GM12878 (cell line): Measurements from ENCODE around the gene ADIPOQ. TPM values are rescaled to one million over a fixed set of nuclear protein-coding genes. Genes with fewer than 3 reads are reported as not detected.

Experiments
- ATAC-seq: fragments of 200-7000 bp; cut with Tn5 transposase; 3 replicates; pipeline ENCODE4 v1.9.1; 2020; ENCODE audit warnings: mild to moderate bottlenecking, moderate library complexity
- BruUV-seq: library from RNA; stranded (reverse); fragments of 400-500 nt; replicated peaks from 2 replicates; lab custom pipeline; 2021; lab: Mats Ljungman, UMichigan
- CTCF ChIA-PET: fragments of 300-600 bp; sonication (Branson Sonifier 250); formaldehyde crosslinking; extraction: SDS; loops from one replicate; lab custom pipeline; 2021; ENCODE audit warnings: inconsistent platforms; lab: Yijun Ruan, JAX
- POLR2A ChIA-PET: fragments of 350-600 bp; formaldehyde crosslinking; extraction: SDS; loops from one replicate; lab custom pipeline; 2021; ENCODE audit warnings: inconsistent platforms; lab: Charles Lee
- RAD21 ChIA-PET: fragments of 300-600 bp; sonication (Branson Sonifier 250); formaldehyde crosslinking; loops from one replicate; lab custom pipeline; 2023; ENCODE audit warnings: antibody characterized with exemption; ENCODE audit not compliant: unreplicated experiment; lab: Charles Lee
- SMC1A ChIA-PET: fragments of 300-600 bp; sonication (Branson Sonifier 250); formaldehyde crosslinking; loops from one replicate; lab custom pipeline; 2023; ENCODE audit not compliant: unreplicated experiment, uncharacterized antibody; lab: Charles Lee
- DNase-seq: peaks from one replicate; pipeline ENCODE4 v3.0.0-alpha.2; 2011; ENCODE audit warnings: low read depth, low spot score
- FAIRE-seq: peaks from 3 replicates; lab custom pipeline; 2011; peaks lifted over from hg19 to GRCh38; lab: Jason Lieb, UNC
- H2AFZ ChIP-seq: 2 replicates; pipeline ENCODE4 v1.6.0; 2011; ENCODE audit warnings: low read depth, low read length, control low read depth; ENCODE audit not compliant: control insufficient read depth
- H3K27ac ChIP-seq: 2 replicates; pipeline ENCODE4 v1.5.1; 2011; ENCODE audit warnings: control low read depth; ENCODE audit not compliant: control insufficient read depth, insufficient read depth
- H3K27me3 ChIP-seq, 2 experiments: replicated peaks in 1 of 2; 2 replicates each; pipeline versions ENCODE4 v1.6.0 to v1.6.1; 2011; ENCODE audit warnings: low read length in 1 of 2; ENCODE audit not compliant: control insufficient read depth in 2 of 2, insufficient read depth in 2 of 2
- H3K36me3 ChIP-seq, 2 experiments: 2 replicates each; pipeline ENCODE4 v1.5.1; 2011; ENCODE audit warnings: low read length in 1 of 2; ENCODE audit not compliant: control insufficient read depth in 2 of 2, insufficient read depth in 2 of 2
- H3K4me1 ChIP-seq: 2 replicates; pipeline ENCODE4 v1.6.1; 2011; ENCODE audit warnings: mild to moderate bottlenecking, low read length, moderate library complexity, mixed read lengths; ENCODE audit not compliant: control insufficient read depth, insufficient read depth
- H3K4me2 ChIP-seq: 2 replicates; pipeline ENCODE4 v1.6.0; 2011; ENCODE audit warnings: control low read depth; ENCODE audit not compliant: control insufficient read depth, insufficient read depth
- H3K4me3 ChIP-seq: fragments of 200-600 bp; sonication (generic); 2 replicates; pipeline ENCODE4 v1.5.1; 2016
- H3K79me2 ChIP-seq: 2 replicates; pipeline ENCODE4 v1.6.0; 2011; ENCODE audit warnings: low read length; ENCODE audit not compliant: control insufficient read depth, insufficient read depth
- H3K9ac ChIP-seq: 2 replicates; pipeline ENCODE4 v1.8.0; 2011; ENCODE audit warnings: low read length, control low read depth, mixed read lengths; ENCODE audit not compliant: control insufficient read depth, insufficient read depth
- H3K9me3 ChIP-seq: replicated peaks from 3 replicates; pipeline ENCODE4 v1.5.1; 2011; ENCODE audit warnings: mild to moderate bottlenecking, low read length; ENCODE audit not compliant: control insufficient read depth, insufficient read depth
- H4K20me1 ChIP-seq: 2 replicates; pipeline ENCODE4 v1.6.0; 2011; ENCODE audit not compliant: control insufficient read depth, insufficient read depth
- BRCA1 ChIP-seq: IDR thresholded peaks from 2 replicates; pipeline ENCODE4 v1.6.1; 2011; ENCODE audit warnings: low read depth, low read length, improper control_type of control experiment
- CHD2 ChIP-seq: IDR thresholded peaks from 2 replicates; pipeline ENCODE4 v1.6.1; 2011; ENCODE audit warnings: low read depth, low read length, improper control_type of control experiment, borderline replicate concordance
- EZH2 ChIP-seq: IDR thresholded peaks from 2 replicates; pipeline ENCODE4 v1.6.1; 2012; ENCODE audit warnings: low read depth, mild to moderate bottlenecking, control low read depth, inconsistent platforms, low read length, borderline replicate concordance; ENCODE audit not compliant: control insufficient read depth
- GATAD2B ChIP-seq: fragments of 450-650 bp; conservative IDR thresholded peaks from 2 replicates; pipeline ENCODE4 v1.6.1; 2017; ENCODE audit warnings: low read depth, mild to moderate bottlenecking, moderate library complexity
- IKZF1 ChIP-seq: fragments of 450-650 bp; conservative IDR thresholded peaks from 2 replicates; pipeline ENCODE4 v1.6.1; 2017; ENCODE audit warnings: antibody characterized with exemption, mild to moderate bottlenecking
- MEF2B ChIP-seq: fragments of 450-650 bp; IDR thresholded peaks from 2 replicates; pipeline ENCODE4 v1.6.1; 2018; ENCODE audit warnings: mild to moderate bottlenecking, moderate library complexity; ENCODE audit not compliant: partially characterized antibody, poor library complexity, severe bottlenecking
- NFXL1 ChIP-seq: fragments of 450-650 bp; IDR thresholded peaks from 2 replicates; pipeline ENCODE4 v1.6.1; 2017; ENCODE audit warnings: antibody characterized with exemption, mild to moderate bottlenecking, borderline replicate concordance
- NFYA ChIP-seq: IDR thresholded peaks from 2 replicates; pipeline ENCODE4 v1.6.1; 2011; ENCODE audit warnings: low read depth, mild to moderate bottlenecking, low read length, improper control_type of control experiment, borderline replicate concordance
- NRF1 ChIP-seq: conservative IDR thresholded peaks from 2 replicates; pipeline ENCODE4 v1.6.1; 2011; ENCODE audit warnings: mild to moderate bottlenecking, low read depth, low read length, improper control_type of control experiment
- PML ChIP-seq: IDR thresholded peaks from 2 replicates; pipeline ENCODE4 v1.6.1; 2012; ENCODE audit warnings: low read length, inconsistent platforms
- POU2F2 ChIP-seq: IDR thresholded peaks from 3 replicates; pipeline ENCODE4 v1.6.1; 2011; ENCODE audit warnings: low read depth, mild to moderate bottlenecking, low read length, borderline replicate concordance
- RAD51 ChIP-seq: fragments of 450-650 bp; IDR thresholded peaks from 2 replicates; pipeline ENCODE4 v1.6.1; 2016; ENCODE audit warnings: moderate library complexity, mild to moderate bottlenecking, inconsistent platforms
- RELA ChIP-seq: fragments of 450-650 bp; IDR thresholded peaks from 2 replicates; pipeline ENCODE4 v1.8.0; 2014; ENCODE audit warnings: borderline replicate concordance; ENCODE audit not compliant: partially characterized antibody
- SIN3A ChIP-seq: IDR thresholded peaks from 2 replicates; pipeline ENCODE4 v1.6.1; 2012; ENCODE audit warnings: low read depth, low read length, improper control_type of control experiment
- SP1 ChIP-seq: IDR thresholded peaks from one replicate; pipeline ENCODE4 v1.6.1; 2011; ENCODE audit warnings: low read depth, low read length
- YY1 ChIP-seq: IDR thresholded peaks from 2 replicates; pipeline ENCODE4 v1.6.1; 2011; ENCODE audit warnings: low read depth, mild to moderate bottlenecking, low read length
- ZSCAN29 ChIP-seq: fragments of 450-650 bp; IDR thresholded peaks from 2 replicates; pipeline ENCODE4 v1.6.1; 2017; ENCODE audit warnings: mild to moderate bottlenecking, moderate library complexity
- WGBS: methylation state at CpG from one replicate; pipeline ENCODE4 v1.1.6; 2016; ENCODE audit warnings: low lambda C conversion rate; ENCODE audit not compliant: insufficient replicate concordance, insufficient coverage; ENCODE audit errors: missing lambda C conversion rate; 5-methylcytosine and 5-hydroxymethylcytosine counted together
- in situ Hi-C: fragments of 300-500 bp; cut with MboI; formaldehyde crosslinking; loops from 9 replicates; pipeline ENCODE4 v1.14.3; 2018; ENCODE audit warnings: mixed read lengths
- intact Hi-C: fragments of 100-400 bp; cut with micrococcal nuclease; formaldehyde crosslinking; loops from one replicate; pipeline ENCODE4 v1.14.2; 2022; ENCODE audit not compliant: unreplicated experiment
- polyA plus RNA-seq, 11 experiments: library from polyadenylated mRNA; depleted of rRNA in 4 of 11; unstranded in 6 of 11; stranded (reverse) in 5 of 11; fragments of >200 nt; fragmentation: Nextera tagmentation in 4 of 11; fragmentation: Illumina TruSeq in 1 of 11; extraction: Ambion mirVana in 4 of 11; extraction: Trizol in 1 of 11; gene quantifications; 1 replicate in 1 of 11; 2 replicates in 10 of 11; pipeline versions ENCODE4 v1.2.1 to v1.2.3, GENCODE V29; 2011 to 2016; ENCODE audit warnings: inconsistent platforms in 2 of 11, missing spikeins in 2 of 11, low read depth in 1 of 11
- total RNA-seq, 4 experiments: library from RNA; depleted of rRNA in 3 of 4; stranded (reverse); fragments of >200 nt in 3 of 4; fragmentation: Illumina TruSeq in 1 of 4; extraction: Trizol in 1 of 4; gene quantifications; 2 replicates each; pipeline versions ENCODE4 v1.2.1 to v1.2.3, GENCODE V29; 2013 to 2021
- TF ChIP-seq, protein P1 (sequence below): fragments of 450-650 bp; IDR thresholded peaks from 2 replicates; pipeline ENCODE4 v1.6.1; 2017; ENCODE audit warnings: mild to moderate bottlenecking
- TF ChIP-seq, protein P2 (sequence below): fragments of 450-650 bp; IDR thresholded peaks from 2 replicates; pipeline ENCODE4 v1.6.1; 2017; ENCODE audit warnings: mild to moderate bottlenecking, moderate library complexity

The ADIPOQ gene
- total and polyA plus RNA-seq, 10 of the 15 experiments (the other 5 are each of a cell fraction or from before 2014, with no cell fraction given), result not detected

- no peaks in the 10 kb centered on the region for H3K79me2 ChIP-seq
- intact Hi-C loops (no loop called here), in situ Hi-C loops (no loop called here)
- H3K36me3 ChIP-seq, result no peaks in the 10 kb centered on the region
- WGBS, result 28% methylated on average over 4 of the region's 4 CpGs
- H3K4me1 ChIP-seq, result no peaks in the 10 kb centered on the region
- POLR2A ChIA-PET, result no interaction called here
- H3K27ac ChIP-seq, result no peak overlapping the region
- H3K9me3 ChIP-seq, result no peaks in the 10 kb centered on the region
- SMC1A ChIA-PET, result interaction anchor here (0.9 to 1.7 kb wide), 3 partner anchors 11 to 238 kb away, joined by 3 to 5 read pairs (median 4); no protein-coding TSS in a partner anchor
- no peak for FAIRE-seq
- H2AFZ ChIP-seq, result no peak overlapping the region
- H3K4me2 ChIP-seq, result no peak overlapping the region
- no peaks in the 10 kb centered on the region for H4K20me1 ChIP-seq
- CTCF ChIA-PET, result interaction anchor here (1.3 to 1.6 kb wide), 2 partner anchors 18 to 32 kb away, joined by 3 to 5 read pairs; no protein-coding TSS in a partner anchor
- no peak for DNase-seq
- RAD21 ChIA-PET, result no interaction called here
- BruUV-seq, result no TSS peak
- H3K27me3 ChIP-seq, result no peaks in the 10 kb centered on the region
- no peak for ATAC-seq
- no peak overlapping the region for H3K4me3 ChIP-seq
- no peak overlapping the region for H3K9ac ChIP-seq
- TF ChIP-seq IKZF1 (no peak), NFYA (no peak), RAD51 (no peak), YY1 (no peak), SIN3A (no peak), PML (no peak), EZH2 (no peak), CHD2 (no peak), GATAD2B (no peak), NRF1 (no peak), POU2F2 (no peak), MEF2B (no peak), SP1 (no peak), BRCA1 (no peak), NFXL1 (no peak), RELA (no peak), ZSCAN29 (no peak)
- TF ChIP-seq, protein P1, sequence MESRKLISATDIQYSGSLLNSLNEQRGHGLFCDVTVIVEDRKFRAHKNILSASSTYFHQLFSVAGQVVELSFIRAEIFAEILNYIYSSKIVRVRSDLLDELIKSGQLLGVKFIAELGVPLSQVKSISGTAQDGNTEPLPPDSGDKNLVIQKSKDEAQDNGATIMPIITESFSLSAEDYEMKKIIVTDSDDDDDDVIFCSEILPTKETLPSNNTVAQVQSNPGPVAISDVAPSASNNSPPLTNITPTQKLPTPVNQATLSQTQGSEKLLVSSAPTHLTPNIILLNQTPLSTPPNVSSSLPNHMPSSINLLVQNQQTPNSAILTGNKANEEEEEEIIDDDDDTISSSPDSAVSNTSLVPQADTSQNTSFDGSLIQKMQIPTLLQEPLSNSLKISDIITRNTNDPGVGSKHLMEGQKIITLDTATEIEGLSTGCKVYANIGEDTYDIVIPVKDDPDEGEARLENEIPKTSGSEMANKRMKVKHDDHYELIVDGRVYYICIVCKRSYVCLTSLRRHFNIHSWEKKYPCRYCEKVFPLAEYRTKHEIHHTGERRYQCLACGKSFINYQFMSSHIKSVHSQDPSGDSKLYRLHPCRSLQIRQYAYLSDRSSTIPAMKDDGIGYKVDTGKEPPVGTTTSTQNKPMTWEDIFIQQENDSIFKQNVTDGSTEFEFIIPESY, result no peak
- TF ChIP-seq, protein P2, sequence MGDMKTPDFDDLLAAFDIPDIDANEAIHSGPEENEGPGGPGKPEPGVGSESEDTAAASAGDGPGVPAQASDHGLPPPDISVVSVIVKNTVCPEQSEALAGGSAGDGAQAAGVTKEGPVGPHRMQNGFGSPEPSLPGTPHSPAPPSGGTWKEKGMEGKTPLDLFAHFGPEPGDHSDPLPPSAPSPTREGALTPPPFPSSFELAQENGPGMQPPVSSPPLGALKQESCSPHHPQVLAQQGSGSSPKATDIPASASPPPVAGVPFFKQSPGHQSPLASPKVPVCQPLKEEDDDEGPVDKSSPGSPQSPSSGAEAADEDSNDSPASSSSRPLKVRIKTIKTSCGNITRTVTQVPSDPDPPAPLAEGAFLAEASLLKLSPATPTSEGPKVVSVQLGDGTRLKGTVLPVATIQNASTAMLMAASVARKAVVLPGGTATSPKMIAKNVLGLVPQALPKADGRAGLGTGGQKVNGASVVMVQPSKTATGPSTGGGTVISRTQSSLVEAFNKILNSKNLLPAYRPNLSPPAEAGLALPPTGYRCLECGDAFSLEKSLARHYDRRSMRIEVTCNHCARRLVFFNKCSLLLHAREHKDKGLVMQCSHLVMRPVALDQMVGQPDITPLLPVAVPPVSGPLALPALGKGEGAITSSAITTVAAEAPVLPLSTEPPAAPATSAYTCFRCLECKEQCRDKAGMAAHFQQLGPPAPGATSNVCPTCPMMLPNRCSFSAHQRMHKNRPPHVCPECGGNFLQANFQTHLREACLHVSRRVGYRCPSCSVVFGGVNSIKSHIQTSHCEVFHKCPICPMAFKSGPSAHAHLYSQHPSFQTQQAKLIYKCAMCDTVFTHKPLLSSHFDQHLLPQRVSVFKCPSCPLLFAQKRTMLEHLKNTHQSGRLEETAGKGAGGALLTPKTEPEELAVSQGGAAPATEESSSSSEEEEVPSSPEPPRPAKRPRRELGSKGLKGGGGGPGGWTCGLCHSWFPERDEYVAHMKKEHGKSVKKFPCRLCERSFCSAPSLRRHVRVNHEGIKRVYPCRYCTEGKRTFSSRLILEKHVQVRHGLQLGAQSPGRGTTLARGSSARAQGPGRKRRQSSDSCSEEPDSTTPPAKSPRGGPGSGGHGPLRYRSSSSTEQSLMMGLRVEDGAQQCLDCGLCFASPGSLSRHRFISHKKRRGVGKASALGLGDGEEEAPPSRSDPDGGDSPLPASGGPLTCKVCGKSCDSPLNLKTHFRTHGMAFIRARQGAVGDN, result no peak
- TF ChIP-seq, all 136 proteins: peak for 0
These were observed 37.9 kb downstream of the ADIPOQ start for GRCh38 chr3:186880406-186880805.
